Activated CD8-positive, alpha-beta T cell treated with anti-CD3 and anti-CD28 coated beads for 36 hours (primary cell): ENCODE measurements around the gene LRP1. TPM values are rescaled to one million over a fixed set of nuclear protein-coding genes. Genes with fewer than 3 reads are reported as not detected.
A peak's percentile ranks its signal among the peaks of the same experiment; 100 is the strongest.

ENCODE experiments used
- ATAC-seq: fragments of 200-7000 bp; cut with Tn5 transposase; one replicate; pipeline ENCODE4 v1.10.0; 2021; ENCODE audit warnings: mild to moderate bottlenecking, moderate library complexity
- CTCF ChIA-PET: fragments of 350-600 bp; sonication (Branson Sonifier 250); formaldehyde crosslinking; loops from one replicate; lab custom pipeline; 2021; ENCODE audit warnings: antibody characterized with exemption; lab: Charles Lee
- POLR2A ChIA-PET: fragments of 350-600 bp; sonication (Branson Sonifier 250); formaldehyde crosslinking; loops from one replicate; lab custom pipeline; 2021; ENCODE audit warnings: antibody characterized with exemption; lab: Charles Lee
- DNase-seq: peaks from one replicate; pipeline ENCODE4 v3.0.0-alpha.2; 2020
- H3K27ac Mint-ChIP-seq: one replicate; pipeline ENCODE4 v1.8.0; 2021; ENCODE audit warnings: mild to moderate bottlenecking, mixed read lengths
- H3K27me3 Mint-ChIP-seq: one replicate; pipeline ENCODE4 v1.8.0; 2021; ENCODE audit warnings: mixed read lengths
- H3K36me3 Mint-ChIP-seq: one replicate; pipeline ENCODE4 v1.8.0; 2021; ENCODE audit warnings: low read depth, mixed read lengths
- H3K4me1 Mint-ChIP-seq: one replicate; pipeline ENCODE4 v1.8.0; 2021; ENCODE audit warnings: low read depth, mixed read lengths
- H3K4me3 Mint-ChIP-seq: one replicate; pipeline ENCODE4 v1.8.0; 2021; ENCODE audit warnings: mild to moderate bottlenecking, moderate library complexity, mixed read lengths
- H3K9me3 Mint-ChIP-seq: one replicate; pipeline ENCODE4 v1.8.0; 2021; ENCODE audit warnings: mixed read lengths
- CTCF ChIP-seq: fragments of 200-600 bp; IDR thresholded peaks from one replicate; pipeline ENCODE4 v1.8.0; 2022; ENCODE audit warnings: antibody characterized with exemption, mild to moderate bottlenecking
- intact Hi-C: fragments of 100-400 bp; cut with micrococcal nuclease; formaldehyde crosslinking; loops from one replicate; pipeline ENCODE4 v1.10.0; 2022
- total RNA-seq, 2 experiments: library from RNA; stranded (reverse); gene quantifications; one replicate each; pipeline ENCODE4 v1.2.3, GENCODE V29; 2021

Gene LRP1
- total RNA-seq, 2 experiments from 2014 or later: 1.5 to 1.9 TPM

- no peaks in the 10 kb centered on the region for H3K9me3 Mint-ChIP-seq
- DNase-seq (peak; percentile 86), ATAC-seq (peak; percentile 22)
- peak; percentile 79 for TF ChIP-seq CTCF
- no peaks in the 10 kb centered on the region for H3K36me3 Mint-ChIP-seq
- CTCF ChIA-PET: interaction anchor here (0.6 to 12.7 kb wide), 49 partner anchors 11 to 485 kb away, joined by 3 to 431 read pairs (median 5); partner anchors contain the start of genes GLI1, INHBE, NXPH4 and SHMT2
- intact Hi-C loops: loop anchor here (1.0 kb wide), 1 partner anchor 30 kb away; no protein-coding TSS in a partner anchor
- H3K4me1 Mint-ChIP-seq: peaks cover 46% of the 10 kb centered on the region
- POLR2A ChIA-PET: interaction anchor here (0.9 to 12.9 kb wide), 5 partner anchors 16 to 216 kb away, joined by 3 to 238 read pairs (median 5); partner anchors contain the start of genes NXPH4 and SHMT2
- H3K27me3 Mint-ChIP-seq: peaks cover 30% of the 10 kb centered on the region
- H3K27ac Mint-ChIP-seq: no peak overlapping the region
- peak overlapping the region; percentile 60 for H3K4me3 Mint-ChIP-seq
Observed at GRCh38 chr12:57242691-57243454, 114.6 kb downstream of the LRP1 start.

- peaks cover 41% of the 10 kb centered on the region for H3K4me1 Mint-ChIP-seq
- ChIA-PET CTCF (interaction anchor here (0.6 to 12.7 kb wide), 47 partner anchors 10 to 486 kb away, joined by 3 to 431 read pairs (median 5); partner anchors contain the start of genes GLI1, INHBE, NXPH4 and SHMT2), POLR2A (interaction anchor here (0.9 to 12.9 kb wide), 3 partner anchors 17 to 209 kb away, joined by 5 to 238 read pairs (median 99); partner anchors contain the start of genes NXPH4 and SHMT2)
- no peak overlapping the region for H3K27ac Mint-ChIP-seq
- H3K4me3 Mint-ChIP-seq: peak overlapping the region; percentile 60
- intact Hi-C loops: loop anchor here (1.0 kb wide), 1 partner anchor 30 kb away; no protein-coding TSS in a partner anchor
- ATAC-seq (peak; percentile 26), DNase-seq (peak; percentile 92)
- H3K27me3 Mint-ChIP-seq: peaks cover 26% of the 10 kb centered on the region
- H3K9me3 Mint-ChIP-seq: no peaks in the 10 kb centered on the region
- H3K36me3 Mint-ChIP-seq: no peaks in the 10 kb centered on the region
- peak; percentile 70 for TF ChIP-seq CTCF
Observed at GRCh38 chr12:57243521-57244311, 115.4 kb downstream of the LRP1 start.

GRCh38 chr12:57244312-57244696, 116.0 kb downstream of the LRP1 start:
- peaks cover 44% of the 10 kb centered on the region for H3K4me1 Mint-ChIP-seq
- DNase-seq: no peak
- H3K27me3 Mint-ChIP-seq: peaks cover 24% of the 10 kb centered on the region
- no peaks in the 10 kb centered on the region for H3K36me3 Mint-ChIP-seq
- intact Hi-C loops: no loop called here
- no peaks in the 10 kb centered on the region for H3K9me3 Mint-ChIP-seq
- H3K4me3 Mint-ChIP-seq: peak overlapping the region; percentile 60
- no peak for ATAC-seq
- POLR2A ChIA-PET: interaction anchor here (10.7 to 12.9 kb wide), 2 partner anchors 17 to 28 kb away, joined by 99 to 238 read pairs; partner anchors contain the start of genes NXPH4 and SHMT2
- no peak overlapping the region for H3K27ac Mint-ChIP-seq
- CTCF ChIA-PET: interaction anchor here (1.0 to 12.7 kb wide), 15 partner anchors 9 to 231 kb away, joined by 4 to 431 read pairs (median 13); partner anchors contain the start of genes GLI1, INHBE, NXPH4 and SHMT2
- TF ChIP-seq CTCF: no peak

- Mint-ChIP-seq H3K27ac (no peak overlapping the region), H3K27me3 (peaks cover 8% of the 10 kb centered on the region), H3K4me1 (peaks cover 24% of the 10 kb centered on the region), H3K36me3 (no peaks in the 10 kb centered on the region), H3K9me3 (no peaks in the 10 kb centered on the region), H3K4me3 (no peak overlapping the region)
- TF ChIP-seq CTCF: no peak
- POLR2A ChIA-PET: interaction anchor here (0.6 to 1.0 kb wide), 3 partner anchors 9 to 20 kb away, joined by 3 read pairs; no protein-coding TSS in a partner anchor
- ATAC-seq (no peak), DNase-seq (no peak)
- CTCF ChIA-PET: interaction anchor here (11.8 to 12.7 kb wide), 2 partner anchors 19 to 31 kb away, joined by 397 to 431 read pairs; partner anchors contain the start of genes NXPH4 and SHMT2
- intact Hi-C loops: no loop called here
Observed at GRCh38 chr12:57247041-57247440, 118.8 kb downstream of the LRP1 start.
